OCI-LY1 (cell line): ENCODE data around the gene GPR6.

Experiments
- CTCF ChIP-seq: fragments of 200-600 bp; sonication (generic), shearing (Covaris generic); IDR thresholded peaks from 2 replicates; pipeline ENCODE4 v1.5.1; 2017; ENCODE audit warnings: mild to moderate bottlenecking, antibody characterized with exemption, low read length, moderate library complexity, mixed read lengths
- EZH2 ChIP-seq: fragments of 200-600 bp; sonication (generic), shearing (Covaris generic); IDR thresholded peaks from 2 replicates; pipeline ENCODE4 v1.8.0; 2017; ENCODE audit warnings: borderline replicate concordance, mixed run types, mild to moderate bottlenecking, antibody characterized with exemption, low read length, moderate library complexity, mixed read lengths

GRCh38 chr6:110013386-110013785 lies 35.3 kb downstream of the GPR6 start:
- no peak for TF ChIP-seq CTCF
- TF ChIP-seq EZH2: no peak
